Nephron (organoid): ENCODE measurements around the gene ATP2B3.

ENCODE experiments used
- H3K27ac Mint-ChIP-seq, 3 experiments: 2 replicates each; pipeline ENCODE4 v1.8.0; 2020; ENCODE audit warnings: mixed read lengths in 3 of 3, mild to moderate bottlenecking in 2 of 3, moderate library complexity in 1 of 3
- H3K27me3 Mint-ChIP-seq: 2 replicates; pipeline ENCODE4 v1.8.0; 2021; ENCODE audit warnings: low read depth, mild to moderate bottlenecking, moderate library complexity, mixed read lengths
- H3K36me3 Mint-ChIP-seq: 2 replicates; pipeline ENCODE4 v1.8.0; 2020; ENCODE audit warnings: low read depth, mixed read lengths
- H3K4me1 Mint-ChIP-seq: 2 replicates; pipeline ENCODE4 v1.8.0; 2020; ENCODE audit warnings: mixed read lengths
- H3K4me3 Mint-ChIP-seq, 3 experiments: 2 replicates each; pipeline ENCODE4 v1.8.0; 2020; ENCODE audit warnings: mild to moderate bottlenecking in 3 of 3, mixed read lengths in 3 of 3, moderate library complexity in 2 of 3
- H3K9me3 Mint-ChIP-seq: 2 replicates; pipeline ENCODE4 v1.8.0; 2020; ENCODE audit warnings: mixed read lengths
- TF ChIP-seq, protein P1 (sequence below), 3 experiments: fragments of 200-600 bp; sonication (generic); IDR thresholded peaks; one replicate each; pipeline ENCODE4 v1.5.0; 2021; ENCODE audit warnings: antibody characterized with exemption in 3 of 3; ENCODE audit not compliant: unreplicated experiment in 3 of 3

Gene ATP2B3

DNA sequence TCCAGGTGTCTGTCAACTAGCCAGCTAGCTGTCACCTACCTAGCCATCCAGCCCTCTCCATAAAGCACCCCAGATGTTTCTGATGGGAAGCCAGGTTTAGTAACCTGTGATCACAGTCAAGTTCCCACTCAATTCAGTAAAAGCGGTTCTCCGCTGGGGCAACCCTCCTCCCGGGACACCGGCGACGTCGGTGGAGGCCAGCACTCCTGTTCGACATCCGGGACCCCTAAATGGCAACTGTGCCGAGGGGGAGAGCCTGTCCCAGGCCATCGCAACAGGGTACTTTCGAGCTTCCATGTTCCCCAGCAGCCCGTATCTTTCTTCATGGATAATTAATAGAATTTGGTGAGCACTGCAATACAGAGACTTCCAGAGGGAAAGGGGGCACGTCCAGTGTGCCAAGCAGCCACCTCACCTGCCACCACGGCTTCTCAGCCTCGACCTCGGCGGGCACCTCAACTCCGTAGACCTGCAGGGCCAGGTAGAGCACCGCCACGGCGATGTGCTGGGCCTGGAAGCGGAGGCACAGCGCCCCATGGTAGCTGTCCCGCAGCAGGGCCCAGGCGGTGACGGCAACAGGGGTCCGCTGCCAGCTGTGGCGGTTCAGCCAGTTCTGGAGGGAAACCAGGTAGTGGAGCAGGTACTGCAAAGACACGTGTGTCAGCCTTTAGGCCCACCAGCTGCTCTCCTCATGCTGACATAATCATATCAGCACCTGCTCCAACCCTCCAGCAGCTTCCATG lies 74.8 kb downstream of the ATP2B3 start:
- H3K4me3 Mint-ChIP-seq, result no peak overlapping the region
- peaks cover 20% of the 10 kb centered on the region for H3K9me3 Mint-ChIP-seq
- H3K4me1 Mint-ChIP-seq, result no peaks in the 10 kb centered on the region
- TF ChIP-seq, protein P1, sequence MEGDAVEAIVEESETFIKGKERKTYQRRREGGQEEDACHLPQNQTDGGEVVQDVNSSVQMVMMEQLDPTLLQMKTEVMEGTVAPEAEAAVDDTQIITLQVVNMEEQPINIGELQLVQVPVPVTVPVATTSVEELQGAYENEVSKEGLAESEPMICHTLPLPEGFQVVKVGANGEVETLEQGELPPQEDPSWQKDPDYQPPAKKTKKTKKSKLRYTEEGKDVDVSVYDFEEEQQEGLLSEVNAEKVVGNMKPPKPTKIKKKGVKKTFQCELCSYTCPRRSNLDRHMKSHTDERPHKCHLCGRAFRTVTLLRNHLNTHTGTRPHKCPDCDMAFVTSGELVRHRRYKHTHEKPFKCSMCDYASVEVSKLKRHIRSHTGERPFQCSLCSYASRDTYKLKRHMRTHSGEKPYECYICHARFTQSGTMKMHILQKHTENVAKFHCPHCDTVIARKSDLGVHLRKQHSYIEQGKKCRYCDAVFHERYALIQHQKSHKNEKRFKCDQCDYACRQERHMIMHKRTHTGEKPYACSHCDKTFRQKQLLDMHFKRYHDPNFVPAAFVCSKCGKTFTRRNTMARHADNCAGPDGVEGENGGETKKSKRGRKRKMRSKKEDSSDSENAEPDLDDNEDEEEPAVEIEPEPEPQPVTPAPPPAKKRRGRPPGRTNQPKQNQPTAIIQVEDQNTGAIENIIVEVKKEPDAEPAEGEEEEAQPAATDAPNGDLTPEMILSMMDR (IDR thresholded peaks at IDR 0.05; ENCODE audit: unreplicated experiment in 3 of 3), result no peak
- no peaks in the 10 kb centered on the region for H3K27me3 Mint-ChIP-seq
- H3K36me3 Mint-ChIP-seq, result peaks cover 44% of the 10 kb centered on the region
- H3K27ac Mint-ChIP-seq, result no peak overlapping the region

DNA sequence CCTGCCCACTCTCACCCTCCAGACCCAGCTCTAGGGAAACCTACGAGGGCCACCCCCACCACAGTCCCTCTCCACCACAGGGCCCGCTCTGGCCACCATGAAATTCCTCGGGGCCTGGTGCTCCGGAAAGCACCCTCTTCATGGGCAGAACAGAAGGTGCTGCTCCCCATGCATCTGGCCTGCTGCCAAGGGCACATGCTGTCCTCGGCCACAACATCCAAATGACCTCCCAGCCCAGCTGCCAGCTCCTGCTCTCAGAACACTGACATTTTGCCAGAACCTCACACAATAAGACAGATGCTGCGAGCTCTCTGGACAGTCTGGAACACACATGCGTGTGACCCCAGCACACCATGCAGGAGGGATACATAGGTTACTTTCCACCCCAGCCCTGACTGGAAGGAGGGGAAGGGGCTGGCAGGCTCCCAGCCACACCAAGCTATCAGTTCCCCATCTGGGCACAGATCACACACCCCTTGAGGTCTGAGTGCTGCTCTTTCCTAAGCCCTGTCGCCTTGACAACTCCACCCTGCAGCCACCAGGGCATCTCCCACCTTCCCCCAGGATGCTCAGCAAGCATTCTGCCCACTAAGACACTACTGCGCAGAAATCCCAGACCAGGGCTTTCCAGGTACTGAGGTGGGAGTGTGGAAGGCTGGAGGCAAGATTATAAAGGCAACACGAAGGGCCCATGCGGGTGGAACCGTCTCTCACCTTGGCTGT lies 75.7 kb downstream of the ATP2B3 start:
- Mint-ChIP-seq H3K27me3 (no peaks in the 10 kb centered on the region), H3K36me3 (peaks cover 41% of the 10 kb centered on the region)
- TF ChIP-seq, protein P1 (IDR thresholded peaks at IDR 0.05; ENCODE audit: unreplicated experiment in 3 of 3), result no peak

DNA sequence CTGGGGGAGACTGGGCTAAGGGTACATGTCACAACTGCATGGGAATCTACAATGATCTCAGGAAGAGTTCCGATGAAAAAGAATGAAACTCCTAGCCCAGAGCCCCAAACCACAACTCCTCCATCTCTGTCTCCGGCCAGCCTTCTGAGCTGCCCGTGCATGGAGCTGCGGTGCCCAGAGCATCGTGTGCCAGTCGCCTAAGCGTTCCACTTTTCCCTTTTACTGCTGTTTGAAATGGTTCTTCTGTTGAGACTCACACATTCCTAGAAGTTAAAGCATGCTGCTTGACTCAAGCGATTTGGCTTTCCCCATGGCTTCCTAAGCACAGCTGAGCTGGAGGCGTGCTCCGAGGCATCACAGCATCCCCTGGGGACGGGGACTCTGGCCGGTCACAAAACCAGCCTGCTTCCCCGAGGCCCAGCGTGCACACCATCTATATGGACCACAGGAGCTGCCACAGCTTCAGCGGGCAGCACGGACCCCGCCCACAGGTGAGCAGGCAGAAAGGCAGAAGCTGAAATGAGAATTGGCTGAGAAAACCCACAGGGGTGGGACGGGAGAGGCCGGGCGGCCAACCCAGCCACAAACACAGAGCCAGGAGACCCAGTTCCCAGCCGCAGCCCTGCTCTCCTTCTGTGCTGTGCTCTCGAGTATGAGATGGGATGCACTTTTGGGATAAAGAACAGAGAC lies 76.5 kb downstream of the ATP2B3 start:
- H3K9me3 Mint-ChIP-seq, result peaks cover 24% of the 10 kb centered on the region
- no peaks in the 10 kb centered on the region for H3K27me3 Mint-ChIP-seq
- no peak overlapping the region for H3K27ac Mint-ChIP-seq
- H3K4me1 Mint-ChIP-seq, result no peaks in the 10 kb centered on the region
- peaks cover 37% of the 10 kb centered on the region for H3K36me3 Mint-ChIP-seq
- no peak overlapping the region for H3K4me3 Mint-ChIP-seq
- TF ChIP-seq, protein P1 (IDR thresholded peaks at IDR 0.05; ENCODE audit: unreplicated experiment in 3 of 3), result no peak

More for the DNA sequence above, 75.7 kb downstream of the ATP2B3 start:
- peaks cover 28% of the 10 kb centered on the region for H3K9me3 Mint-ChIP-seq
- H3K4me1 Mint-ChIP-seq, result no peaks in the 10 kb centered on the region
- H3K4me3 Mint-ChIP-seq, result no peak overlapping the region
- no peak overlapping the region for H3K27ac Mint-ChIP-seq

DNA sequence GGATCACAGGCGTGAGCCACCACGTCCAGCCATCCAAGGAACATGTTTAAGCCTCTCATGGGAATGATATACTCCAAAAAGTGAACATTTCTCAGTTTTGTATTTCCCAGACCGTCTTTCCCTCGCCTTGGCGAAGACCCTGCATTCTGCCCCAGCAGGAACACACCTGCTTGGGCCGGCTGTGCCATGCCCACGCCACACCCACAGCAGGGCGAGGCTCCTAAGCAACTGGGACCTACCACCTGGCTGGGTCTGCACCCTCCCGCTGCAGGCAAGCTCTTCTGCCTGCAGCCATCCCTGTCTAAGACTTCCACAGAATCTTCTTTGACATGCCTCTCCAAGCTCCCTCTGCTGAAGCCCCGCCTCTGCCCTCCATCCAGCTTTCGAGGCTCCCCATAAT lies 77.9 kb downstream of the ATP2B3 start:
- Mint-ChIP-seq H3K4me1 (peaks cover 7% of the 10 kb centered on the region), H3K9me3 (peaks cover 30% of the 10 kb centered on the region), H3K4me3 (no peak overlapping the region), H3K27me3 (no peaks in the 10 kb centered on the region), H3K27ac (no peak overlapping the region), H3K36me3 (peaks cover 37% of the 10 kb centered on the region)
- TF ChIP-seq, protein P1 (IDR thresholded peaks at IDR 0.05; ENCODE audit: unreplicated experiment in 3 of 3), result no peak

DNA sequence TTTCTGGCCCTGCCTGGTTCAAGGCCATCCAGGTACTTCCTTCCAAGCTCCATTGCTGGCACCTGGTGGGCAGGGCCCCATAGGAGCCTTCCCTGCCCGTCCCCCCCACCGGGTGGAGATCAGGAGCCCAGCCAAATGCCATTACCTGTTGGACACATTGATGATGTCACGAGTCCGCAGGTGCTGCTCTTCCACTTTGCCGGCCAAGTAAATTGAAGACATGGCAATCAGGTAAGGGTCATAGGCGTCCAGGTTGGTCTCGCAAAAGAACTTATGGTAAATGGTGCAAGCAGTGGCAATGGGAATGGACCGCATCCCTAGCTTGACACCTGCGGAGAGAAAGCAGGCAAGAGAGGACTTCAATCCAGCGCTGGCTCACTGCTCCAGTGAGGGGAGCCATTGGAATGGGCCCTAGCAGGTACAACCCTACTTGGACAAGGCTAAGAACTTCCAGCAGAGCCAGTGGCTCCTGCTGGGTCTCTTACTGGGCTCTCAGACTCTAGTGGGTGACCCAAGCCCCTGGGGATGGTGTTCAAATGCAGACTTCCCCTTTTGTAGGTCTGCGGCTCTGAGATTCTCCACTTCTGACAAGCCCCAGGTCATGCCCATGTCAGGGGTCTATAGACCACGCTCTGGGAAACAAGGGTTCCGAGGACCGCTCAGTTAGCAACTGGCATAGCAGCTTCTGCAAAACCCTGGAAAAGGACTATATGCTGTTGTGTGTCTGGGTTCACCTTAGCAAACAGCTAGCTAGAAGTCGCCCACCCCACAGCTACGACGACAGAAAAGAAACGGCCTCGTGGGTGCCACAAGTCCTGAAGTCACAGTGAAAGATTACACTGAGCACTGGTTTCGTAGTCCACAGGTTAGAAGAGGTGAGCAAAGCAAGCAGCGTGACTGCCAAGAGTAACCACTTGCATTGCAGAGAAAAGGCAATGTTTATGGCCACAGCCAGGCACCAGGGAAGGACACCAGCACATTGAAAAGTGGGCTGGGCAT lies 78.7 kb downstream of the ATP2B3 start:
- no peak overlapping the region for H3K27ac Mint-ChIP-seq
- H3K9me3 Mint-ChIP-seq, result peaks cover 30% of the 10 kb centered on the region
- H3K36me3 Mint-ChIP-seq, result peaks cover 34% of the 10 kb centered on the region
- peak overlapping the region; percentile 60 to 75 (median 66) for H3K4me3 Mint-ChIP-seq
- H3K27me3 Mint-ChIP-seq, result no peaks in the 10 kb centered on the region
- TF ChIP-seq, protein P1 (IDR thresholded peaks at IDR 0.05; ENCODE audit: unreplicated experiment in 3 of 3), result no peak
- H3K4me1 Mint-ChIP-seq, result peaks cover 13% of the 10 kb centered on the region
